WERI-Rb-1 (cell line): Measurements from ENCODE around the gene NLRP6.

ENCODE experiments used
- DNase-seq: peaks from one replicate; pipeline ENCODE4 v3.0.0-alpha.2; 2020
- H3K27ac ChIP-seq: fragments of 250-450 bp; sonication (Bioruptor Pico); 2 replicates; pipeline ENCODE4 v1.5.1; 2020; ENCODE audit warnings: mild to moderate bottlenecking, moderate library complexity
- H3K27me3 ChIP-seq: fragments of 250-450 bp; sonication (Bioruptor Pico); 2 replicates; pipeline ENCODE4 v1.5.1; 2021; ENCODE audit warnings: mild to moderate bottlenecking, low read depth, moderate library complexity; ENCODE audit not compliant: insufficient read depth, severe bottlenecking
- H3K36me3 ChIP-seq: fragments of 250-450 bp; sonication (Bioruptor Pico); 2 replicates; pipeline ENCODE4 v1.5.1; 2020; ENCODE audit warnings: mild to moderate bottlenecking, moderate library complexity
- H3K4me3 ChIP-seq: 2 replicates; pipeline ENCODE4 v1.5.1; 2011; ENCODE audit warnings: low read depth, mild to moderate bottlenecking, control low read depth, low read length
- H3K9me3 ChIP-seq: fragments of 250-450 bp; sonication (Bioruptor Pico); 2 replicates; pipeline ENCODE4 v1.5.1; 2021; ENCODE audit warnings: mild to moderate bottlenecking, moderate library complexity; ENCODE audit not compliant: severe bottlenecking
- TF ChIP-seq, protein P1 (sequence below): IDR thresholded peaks from 2 replicates; pipeline ENCODE4 v1.5.1; 2011; ENCODE audit warnings: low read depth, mild to moderate bottlenecking, control low read depth, inconsistent platforms, low read length

NLRP6 gene

GRCh38 chr11:278001-278951, at the start of gene NLRP6:
Gene NLRP6 (plus strand): TSS chr11:278407. CDS start chr11:278570, 163 bp downstream.
- Histone ChIP-seq H3K9me3 (peaks cover 2% of the 10 kb centered on the region), H3K4me3 (no peak within 1 kb of the TSS), H3K36me3 (no peaks in the 10 kb centered on the region), H3K27me3 (peaks cover 33% of the 10 kb centered on the region), H3K27ac (no peak within 1 kb of the TSS)
- TF ChIP-seq, protein P1, sequence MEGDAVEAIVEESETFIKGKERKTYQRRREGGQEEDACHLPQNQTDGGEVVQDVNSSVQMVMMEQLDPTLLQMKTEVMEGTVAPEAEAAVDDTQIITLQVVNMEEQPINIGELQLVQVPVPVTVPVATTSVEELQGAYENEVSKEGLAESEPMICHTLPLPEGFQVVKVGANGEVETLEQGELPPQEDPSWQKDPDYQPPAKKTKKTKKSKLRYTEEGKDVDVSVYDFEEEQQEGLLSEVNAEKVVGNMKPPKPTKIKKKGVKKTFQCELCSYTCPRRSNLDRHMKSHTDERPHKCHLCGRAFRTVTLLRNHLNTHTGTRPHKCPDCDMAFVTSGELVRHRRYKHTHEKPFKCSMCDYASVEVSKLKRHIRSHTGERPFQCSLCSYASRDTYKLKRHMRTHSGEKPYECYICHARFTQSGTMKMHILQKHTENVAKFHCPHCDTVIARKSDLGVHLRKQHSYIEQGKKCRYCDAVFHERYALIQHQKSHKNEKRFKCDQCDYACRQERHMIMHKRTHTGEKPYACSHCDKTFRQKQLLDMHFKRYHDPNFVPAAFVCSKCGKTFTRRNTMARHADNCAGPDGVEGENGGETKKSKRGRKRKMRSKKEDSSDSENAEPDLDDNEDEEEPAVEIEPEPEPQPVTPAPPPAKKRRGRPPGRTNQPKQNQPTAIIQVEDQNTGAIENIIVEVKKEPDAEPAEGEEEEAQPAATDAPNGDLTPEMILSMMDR, result no peak
- no peak for DNase-seq

DNA sequence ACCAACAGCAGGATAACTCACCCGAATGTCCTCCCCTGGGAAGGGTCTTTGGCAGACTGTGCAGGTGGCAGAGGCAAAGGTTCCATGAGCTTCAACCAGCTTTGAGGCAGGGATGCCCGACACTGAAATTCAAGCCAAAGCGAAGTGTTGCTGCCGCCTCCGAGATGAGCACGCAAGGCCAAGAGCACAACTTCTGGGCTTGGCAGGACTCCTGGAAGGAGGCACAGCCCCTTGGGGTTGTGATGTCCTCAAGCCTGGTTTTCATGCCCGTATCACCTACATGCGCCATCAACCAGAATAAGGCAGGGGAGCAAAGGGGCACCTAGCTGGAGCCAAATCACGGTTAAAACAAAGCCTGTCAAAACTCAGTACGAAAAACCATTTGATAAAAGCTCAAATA, 47.8 kb upstream of the NLRP6 start:
- no peak overlapping the region for H3K4me3 ChIP-seq
- no peak overlapping the region for H3K27ac ChIP-seq
- H3K9me3 ChIP-seq, result no peaks in the 10 kb centered on the region
- H3K27me3 ChIP-seq, result no peaks in the 10 kb centered on the region
- no peak for DNase-seq
- TF ChIP-seq, protein P1, result no peak
- peaks cover 3% of the 10 kb centered on the region; the same call in 1 of the 2 replicates for H3K36me3 ChIP-seq

GRCh38 chr11:232783-233565, 45.2 kb upstream of the NLRP6 start:
- H3K36me3 ChIP-seq, result peaks cover 3% of the 10 kb centered on the region
- TF ChIP-seq, protein P1, result no peak
- DNase-seq, result no peak
- H3K27me3 ChIP-seq, result no peaks in the 10 kb centered on the region
- H3K4me3 ChIP-seq, result no peak overlapping the region
- H3K9me3 ChIP-seq, result no peaks in the 10 kb centered on the region
- H3K27ac ChIP-seq, result no peak overlapping the region

DNA sequence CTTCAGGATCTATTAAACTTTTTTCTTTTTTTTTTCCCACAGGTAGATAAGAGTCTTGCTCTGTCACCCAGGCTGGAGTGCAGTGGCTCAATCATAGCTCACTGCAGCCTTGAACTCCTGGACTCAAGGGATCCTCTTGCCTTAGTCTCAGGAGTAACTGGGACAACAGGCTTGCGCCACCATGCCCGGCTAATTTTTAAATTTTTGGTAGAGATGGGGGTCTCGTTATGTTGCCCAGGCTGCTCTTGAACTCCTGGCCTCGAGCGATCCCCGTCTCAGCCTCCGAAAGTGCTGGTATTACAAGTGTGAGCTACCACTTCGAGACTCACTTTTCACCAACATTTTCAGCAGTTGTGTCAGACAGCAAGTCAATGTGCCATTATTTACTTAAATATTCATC, 43.0 kb upstream of the NLRP6 start:
- H3K27ac ChIP-seq, result no peak overlapping the region
- no peaks in the 10 kb centered on the region for H3K9me3 ChIP-seq
- DNase-seq, result no peak
- peaks cover 11% of the 10 kb centered on the region for H3K36me3 ChIP-seq
- peak overlapping the region; percentile 88 for H3K4me3 ChIP-seq
- TF ChIP-seq, protein P1, result no peak
- no peaks in the 10 kb centered on the region for H3K27me3 ChIP-seq

DNA sequence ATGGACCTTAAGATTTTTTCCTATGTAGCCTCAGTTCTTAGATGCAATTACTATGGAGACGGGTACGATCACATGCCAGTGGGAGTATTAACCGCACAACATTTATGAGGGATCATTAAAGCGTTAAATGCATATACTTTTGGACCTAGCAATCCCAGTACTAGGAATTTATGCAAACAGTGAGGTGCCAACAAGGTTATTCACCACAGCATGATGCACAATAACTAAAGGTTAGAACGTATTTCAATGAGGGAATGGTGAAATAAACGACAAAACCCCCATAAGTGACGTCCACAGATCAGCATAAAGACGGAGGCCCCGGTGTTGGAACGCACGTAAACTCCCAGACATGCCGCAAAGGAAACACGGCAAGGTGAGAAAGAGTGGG, 42.6 kb upstream of the NLRP6 start:
- H3K27ac ChIP-seq, result peak overlapping the region; percentile 86
- no peak for DNase-seq
- no peaks in the 10 kb centered on the region for H3K9me3 ChIP-seq
- peaks cover 15% of the 10 kb centered on the region for H3K36me3 ChIP-seq
- peak overlapping the region; percentile 88 for H3K4me3 ChIP-seq
- TF ChIP-seq, protein P1, result no peak
- no peaks in the 10 kb centered on the region for H3K27me3 ChIP-seq
